ENCODE data around the gene NFRKB. TPM values are rescaled to one million over a fixed set of nuclear protein-coding genes. Genes with fewer than 3 reads are reported as not detected.

Gene NFRKB
- total and polyA plus RNA-seq, 12 donors, result 5.0 to 14.5 (median 11.6) TPM

GRCh38 chr11:129917231-129917630 is 21.9 kb upstream of the NFRKB start:
- Histone ChIP-seq H3K4me3 (no peak overlapping the region), H3K4me1 (no peaks in the 10 kb centered on the region), H3K9me3 (no peaks in the 10 kb centered on the region), H3K27me3 (no peaks in the 10 kb centered on the region), H3K27ac (no peak overlapping the region), H3K36me3 (peaks cover 0 to 85% (median 13%) of the 10 kb centered on the region in 9 donors)
- ATAC-seq (no peak), DNase-seq (no peak)
- intact Hi-C loops (cut with DNase I), result no loop called here
- 93 to 96% methylated on average over 2 of the region's 2 CpGs for WGBS, 2 donors
- TF ChIP-seq CTCF (IDR thresholded peaks at IDR 0.05), result no peak

DNA sequence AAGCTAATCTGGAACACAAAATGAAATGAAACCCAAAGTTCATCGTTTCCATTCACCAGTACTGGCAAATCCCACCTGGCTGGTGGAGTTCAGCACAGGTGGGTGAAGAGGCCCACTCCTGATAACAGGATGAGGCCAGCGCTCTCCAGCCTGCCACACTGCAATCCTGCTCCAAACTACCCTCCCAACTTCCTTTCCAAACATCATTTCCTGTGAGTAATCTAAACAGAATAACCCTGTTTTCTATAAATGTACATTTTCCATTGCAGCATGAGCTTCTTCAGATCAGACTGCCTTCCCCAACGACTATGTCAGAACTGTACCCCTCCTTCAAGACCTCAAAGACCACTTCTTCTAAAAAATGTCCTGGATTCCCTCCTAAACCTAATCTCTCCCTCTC is 15.9 kb upstream of the NFRKB start:
- ATAC-seq, result no peak
- Histone ChIP-seq H3K27me3 (no peaks in the 10 kb centered on the region), H3K9me3 (no peaks in the 10 kb centered on the region), H3K36me3 (peaks cover 0 to 94% (median 9%) of the 10 kb centered on the region in 9 donors), H3K4me1 (peaks cover 0 to 4% (median 0%) of the 10 kb centered on the region in 9 donors), H3K27ac (no peak overlapping the region), H3K4me3 (no peak overlapping the region)
- WGBS, 2 donors, result 44 to 47% methylated on average over 3 of the region's 3 CpGs
- intact Hi-C loops (cut with DNase I), result no loop called here
- no peak for DNase-seq
- TF ChIP-seq CTCF (IDR thresholded peaks at IDR 0.05), result no peak

GRCh38 chr11:129910360-129910759 is 15.0 kb upstream of the NFRKB start:
- Histone ChIP-seq H3K36me3 (peaks cover 0 to 94% (median 8%) of the 10 kb centered on the region in 9 donors), H3K4me3 (no peak overlapping the region), H3K27me3 (no peaks in the 10 kb centered on the region), H3K4me1 (peaks cover 0 to 4% (median 0%) of the 10 kb centered on the region in 9 donors), H3K9me3 (no peaks in the 10 kb centered on the region), H3K27ac (no peak overlapping the region)
- intact Hi-C loops (cut with DNase I), result no loop called here
- DNase-seq (no peak), ATAC-seq (no peak)
- TF ChIP-seq CTCF (IDR thresholded peaks at IDR 0.05), result no peak
- WGBS, 2 donors, result 93 to 94% methylated on average over 7 of the region's 7 CpGs

- WGBS, 2 donors, result 90 to 97% methylated on average over 8 of the region's 8 CpGs
- Histone ChIP-seq H3K27ac (no peak overlapping the region), H3K4me1 (no peaks in the 10 kb centered on the region), H3K36me3 (peaks cover 0 to 96% (median 15%) of the 10 kb centered on the region in 9 donors), H3K27me3 (no peaks in the 10 kb centered on the region), H3K4me3 (no peak overlapping the region), H3K9me3 (no peaks in the 10 kb centered on the region)
- intact Hi-C loops (cut with DNase I), result no loop called here
- ATAC-seq (no peak), DNase-seq (no peak)
- TF ChIP-seq CTCF (IDR thresholded peaks at IDR 0.05), result no peak
Observed at GRCh38 chr11:129905402-129905801, 10.0 kb upstream of the NFRKB start.

Data from heart right ventricle (tissue), 16 donors.